ENCODE data around the gene RNF212.

GRCh38 chr4:1086011-1086410 lies 27.4 kb downstream of the RNF212 start:
- no peak for TF ChIP-seq POLR2AphosphoS5 (IDR thresholded peaks at IDR 0.05; ENCODE audit: low read depth, low read length)
- no peak for TF ChIP-seq SIN3A (IDR thresholded peaks at IDR 0.05; ENCODE audit: borderline replicate concordance, insufficient read depth, low read length)
